Fibroblast of lung (primary cell): ENCODE measurements around the gene DDB1. TPM values are rescaled to one million over a fixed set of nuclear protein-coding genes. Genes with fewer than 3 reads are reported as not detected.

Experiments
- DNase-seq, 2 donors: peaks; one replicate each; pipeline versions ENCODE4 v3.0.0 to v3.0.0-alpha.2; 2010; ENCODE audit warnings: low read depth in 2 of 2
- H2AFZ ChIP-seq: 2 replicates; pipeline ENCODE4 v1.5.1; 2012; ENCODE audit warnings: low read length, control low read depth, inconsistent platforms
- H3K27ac ChIP-seq: 2 replicates; pipeline ENCODE4 v1.5.1; 2011; ENCODE audit warnings: low read length, control low read depth; ENCODE audit not compliant: insufficient read depth
- H3K27me3 ChIP-seq: 2 replicates; pipeline ENCODE4 v1.5.1; 2011; ENCODE audit warnings: mild to moderate bottlenecking, low read length; ENCODE audit not compliant: control insufficient read depth, insufficient read depth
- H3K36me3 ChIP-seq: 2 replicates; pipeline ENCODE4 v1.5.1; 2011; ENCODE audit warnings: low read length; ENCODE audit not compliant: control insufficient read depth, insufficient read depth
- H3K4me1 ChIP-seq: 2 replicates; pipeline ENCODE4 v1.5.1; 2011; ENCODE audit warnings: low read length; ENCODE audit not compliant: control insufficient read depth, insufficient read depth; ENCODE audit errors: extremely low read depth
- H3K4me2 ChIP-seq: 2 replicates; pipeline ENCODE4 v1.5.1; 2011; ENCODE audit warnings: low read length, control low read depth; ENCODE audit not compliant: insufficient read depth; ENCODE audit errors: extremely low read depth
- H3K4me3 ChIP-seq, 4 experiments: fragments of 200-600 bp in 1 of 4; sonication (generic) in 1 of 4; replicated peaks in 1 of 4; 2 replicates each; pipeline ENCODE4 v1.5.1; 2011 to 2016; ENCODE audit warnings: low read length in 4 of 4, low read depth in 3 of 4, mild to moderate bottlenecking in 3 of 4, control low read depth in 2 of 4, inconsistent platforms in 1 of 4, mixed read lengths in 1 of 4; ENCODE audit not compliant: insufficient read depth in 1 of 4; ENCODE audit errors: control extremely low read depth in 1 of 4
- H3K79me2 ChIP-seq: 2 replicates; pipeline ENCODE4 v1.5.1; 2012; ENCODE audit warnings: mild to moderate bottlenecking, low read length, inconsistent platforms; ENCODE audit not compliant: control insufficient read depth, insufficient read depth
- H3K9ac ChIP-seq: 2 replicates; pipeline ENCODE4 v1.5.1; 2011; ENCODE audit warnings: mild to moderate bottlenecking, low read length, control low read depth; ENCODE audit not compliant: insufficient read depth
- H3K9me3 ChIP-seq: 2 replicates; pipeline ENCODE4 v1.5.1; 2012; ENCODE audit warnings: low read depth, low read length; ENCODE audit not compliant: control insufficient read depth, insufficient read depth
- H4K20me1 ChIP-seq: 2 replicates; pipeline ENCODE4 v1.5.1; 2011; ENCODE audit warnings: low read length; ENCODE audit not compliant: control insufficient read depth, insufficient read depth; ENCODE audit errors: extremely low read depth
- CTCF ChIP-seq, 2 donors: IDR thresholded peaks in 1 of 2; conservative IDR thresholded peaks in 1 of 2; 1 replicate in 1 of 2; 2 replicates in 1 of 2; pipeline ENCODE4 v1.5.1; 2011 to 2012; ENCODE audit warnings: low read length in 2 of 2, control low read depth in 1 of 2, inconsistent platforms in 1 of 2, low read depth in 1 of 2, mild to moderate bottlenecking in 1 of 2
- EZH2 ChIP-seq: IDR thresholded peaks from 2 replicates; pipeline ENCODE4 v1.5.1; 2012; ENCODE audit warnings: low read length, control low read depth, mild to moderate bottlenecking; ENCODE audit errors: missing control alignments
- polyA minus RNA-seq: library from RNA; depleted of rRNA, polyadenylated mRNA; stranded (reverse); fragments of >200 nt; gene quantifications from 2 replicates; pipeline ENCODE4 v1.2.3, GENCODE V29; 2011; ENCODE audit warnings: low replicate concordance
- polyA plus RNA-seq, 2 donors: library from polyadenylated mRNA; depleted of rRNA in 1 of 2; stranded (reverse) in 1 of 2; unstranded in 1 of 2; fragments of >200 nt; gene quantifications; 2 replicates each; pipeline ENCODE4 v1.2.1, GENCODE V29; 2011 to 2012; ENCODE audit warnings: missing spikeins in 1 of 2
- total RNA-seq: library from RNA; depleted of rRNA; stranded (reverse); fragments of >200 nt; gene quantifications from 2 replicates; pipeline ENCODE4 v1.2.1, GENCODE V29; 2014

The DDB1 gene
- 241 and 282 TPM in 2 replicates for total RNA-seq
- 289 and 298 TPM in 2 replicates for polyA plus RNA-seq
- 180 and 182 TPM in 2 replicates for polyA plus RNA-seq (2012)
- 389 and 438 TPM in 2 replicates for polyA minus RNA-seq

GRCh38 chr11:61332797-61333549, at the start of gene DDB1, which contains the start of gene TKFC:
DDB1 (minus strand) TSS chr11:61333105; CDS start chr11:61332968, 137 bp downstream.
TKFC (plus strand) TSS chr11:61333228; CDS start chr11:61334729, 1,501 bp downstream.
- TF ChIP-seq EZH2 = no peak
- no peak for TF ChIP-seq CTCF (conservative IDR thresholded peaks at IDR 0.05 in 1 of 2, IDR thresholded peaks at IDR 0.05 in 1 of 2; ENCODE audit: low read depth in 1 of 2, low read length in 2 of 2)
- H3K9me3 ChIP-seq = no peaks in the 10 kb centered on the region
- peaks cover 47% of the 10 kb centered on the region for H3K79me2 ChIP-seq
- peak within 1 kb of the TSS; percentile 99 for H3K9ac ChIP-seq
- peaks cover 10% of the 10 kb centered on the region for H3K4me1 ChIP-seq
- peak within 1 kb of the TSS; percentile 89 for H2AFZ ChIP-seq
- peaks cover 4% of the 10 kb centered on the region for H3K36me3 ChIP-seq
- DNase-seq = peak; percentile 90 to 91
- H3K27ac ChIP-seq = peak within 1 kb of the TSS; percentile 89
- H3K4me3 ChIP-seq = peak within 1 kb of the TSS; percentile 82 to 99 (median 86)
- no peaks in the 10 kb centered on the region for H4K20me1 ChIP-seq
- no peaks in the 10 kb centered on the region for H3K27me3 ChIP-seq
- peak within 1 kb of the TSS; percentile 99 for H3K4me2 ChIP-seq

- no peak for TF ChIP-seq CTCF (conservative IDR thresholded peaks at IDR 0.05 in 1 of 2, IDR thresholded peaks at IDR 0.05 in 1 of 2; ENCODE audit: low read depth in 1 of 2, low read length in 2 of 2)
- no peak for TF ChIP-seq EZH2
- Histone ChIP-seq H3K4me2 (no peak overlapping the region), H4K20me1 (no peaks in the 10 kb centered on the region), H3K79me2 (no peaks in the 10 kb centered on the region), H3K27ac (no peak overlapping the region), H3K27me3 (no peaks in the 10 kb centered on the region), H3K9ac (no peak overlapping the region), H3K4me1 (peaks cover 11% of the 10 kb centered on the region), H3K36me3 (no peaks in the 10 kb centered on the region), H3K9me3 (no peaks in the 10 kb centered on the region), H3K4me3 (no peak overlapping the region), H2AFZ (no peak overlapping the region)
- no peak for DNase-seq
These were observed 48.0 kb upstream of the DDB1 start for GRCh38 chr11:61380884-61381283.

- Histone ChIP-seq H3K9me3 (no peaks in the 10 kb centered on the region), H2AFZ (no peak overlapping the region), H3K79me2 (no peaks in the 10 kb centered on the region), H3K36me3 (no peaks in the 10 kb centered on the region), H3K4me2 (no peak overlapping the region), H3K4me1 (peaks cover 11% of the 10 kb centered on the region), H3K27ac (peak overlapping the region; percentile 69), H3K27me3 (no peaks in the 10 kb centered on the region), H3K4me3 (no peak overlapping the region), H4K20me1 (no peaks in the 10 kb centered on the region), H3K9ac (no peak overlapping the region)
- no peak for TF ChIP-seq CTCF (conservative IDR thresholded peaks at IDR 0.05 in 1 of 2, IDR thresholded peaks at IDR 0.05 in 1 of 2; ENCODE audit: low read depth in 1 of 2, low read length in 2 of 2)
- TF ChIP-seq EZH2 = no peak
- DNase-seq = peak; percentile 92 to 98
These were observed 45.9 kb upstream of the DDB1 start for GRCh38 chr11:61378713-61379313.
